Measurements from ENCODE around the gene SLC11A1. TPM values are rescaled to one million over a fixed set of nuclear protein-coding genes. Genes with fewer than 3 reads are reported as not detected.

SLC11A1 gene
- total RNA-seq, 1 donor from 2014 or later: 36.6 TPM

GRCh38 chr2:218344755-218345417 is 37.2 kb upstream of the SLC11A1 start:
- no peaks in the 10 kb centered on the region for H3K27me3 ChIP-seq
- no peaks in the 10 kb centered on the region for H3K36me3 ChIP-seq
- no peak overlapping the region for H3K4me3 ChIP-seq
- intact Hi-C loops (cut with DNase I): no loop called here
- no peak overlapping the region for H3K27ac ChIP-seq
- no peaks in the 10 kb centered on the region for H3K9me3 ChIP-seq
- no peak for DNase-seq (ENCODE audit: extremely low spot score in 2 of 2)
- peaks cover 10% of the 10 kb centered on the region for H3K4me1 ChIP-seq
- TF ChIP-seq CTCF (IDR thresholded peaks at IDR 0.05) (no peak), POLR2A (IDR thresholded peaks at IDR 0.05) (no peak), POLR2AphosphoS5 (IDR thresholded peaks at IDR 0.05; ENCODE audit: insufficient read depth in 1 of 2, low read depth in 1 of 2) (no peak)

GRCh38 chr2:218345491-218346236 is 36.4 kb upstream of the SLC11A1 start:
- intact Hi-C loops (cut with DNase I): no loop called here
- Histone ChIP-seq H3K4me1 (peaks cover 10% of the 10 kb centered on the region), H3K9me3 (no peaks in the 10 kb centered on the region), H3K36me3 (no peaks in the 10 kb centered on the region), H3K4me3 (no peak overlapping the region), H3K27ac (no peak overlapping the region), H3K27me3 (no peaks in the 10 kb centered on the region)
- TF ChIP-seq CTCF (IDR thresholded peaks at IDR 0.05): no peak
- TF ChIP-seq POLR2AphosphoS5 (IDR thresholded peaks at IDR 0.05; ENCODE audit: insufficient read depth in 1 of 2, low read depth in 1 of 2): no peak
- TF ChIP-seq POLR2A (IDR thresholded peaks at IDR 0.05): no peak
- no peak for DNase-seq (ENCODE audit: extremely low spot score in 2 of 2)

GRCh38 chr2:218347172-218347571 is 34.9 kb upstream of the SLC11A1 start:
- Histone ChIP-seq H3K9me3 (no peaks in the 10 kb centered on the region), H3K4me1 (peaks cover 10% of the 10 kb centered on the region), H3K4me3 (no peak overlapping the region), H3K27ac (no peak overlapping the region), H3K27me3 (no peaks in the 10 kb centered on the region), H3K36me3 (no peaks in the 10 kb centered on the region)
- DNase-seq (ENCODE audit: extremely low spot score in 2 of 2): no peak
- TF ChIP-seq POLR2AphosphoS5 (IDR thresholded peaks at IDR 0.05; ENCODE audit: insufficient read depth in 1 of 2, low read depth in 1 of 2): no peak
- intact Hi-C loops (cut with DNase I): no loop called here

GRCh38 chr2:218354045-218354444 is 28.0 kb upstream of the SLC11A1 start:
- H3K4me3 ChIP-seq: no peak overlapping the region
- no peaks in the 10 kb centered on the region for H3K9me3 ChIP-seq
- DNase-seq (ENCODE audit: extremely low spot score in 2 of 2): no peak
- intact Hi-C loops (cut with DNase I): no loop called here
- TF ChIP-seq POLR2AphosphoS5 (IDR thresholded peaks at IDR 0.05; ENCODE audit: insufficient read depth in 1 of 2, low read depth in 1 of 2) (no peak), CTCF (IDR thresholded peaks at IDR 0.05) (no peak), POLR2A (IDR thresholded peaks at IDR 0.05) (no peak)
- H3K27me3 ChIP-seq: no peaks in the 10 kb centered on the region
- H3K4me1 ChIP-seq: no peaks in the 10 kb centered on the region
- no peak overlapping the region for H3K27ac ChIP-seq
- no peaks in the 10 kb centered on the region for H3K36me3 ChIP-seq

- DNase-seq (ENCODE audit: extremely low spot score in 2 of 2): no peak
- Histone ChIP-seq H3K27ac (no peak overlapping the region), H3K4me1 (no peaks in the 10 kb centered on the region), H3K36me3 (no peaks in the 10 kb centered on the region), H3K9me3 (no peaks in the 10 kb centered on the region), H3K4me3 (no peak overlapping the region), H3K27me3 (no peaks in the 10 kb centered on the region)
- intact Hi-C loops (cut with DNase I): loop anchor here (5.0 kb wide), 1 partner anchor 53 kb away; no protein-coding TSS in a partner anchor
- no peak for TF ChIP-seq POLR2AphosphoS5 (IDR thresholded peaks at IDR 0.05; ENCODE audit: insufficient read depth in 1 of 2, low read depth in 1 of 2)
- TF ChIP-seq POLR2A (IDR thresholded peaks at IDR 0.05): no peak
- no peak for TF ChIP-seq CTCF (IDR thresholded peaks at IDR 0.05)
Observed at GRCh38 chr2:218354850-218355443, 27.1 kb upstream of the SLC11A1 start.

Data from vagina (tissue), 2 donors.